ENCODE results near the gene KRTAP5-8.
A peak's percentile ranks its signal among the peaks of the same experiment; 100 is the strongest.
"Not testable (repeated sequence)": the region's sequence is repeated elsewhere in the genome, so short reads cannot be mapped to it uniquely, and the experiment has no call there.

KRTAP5-8 gene

GRCh38 chr11:71544525-71545214 is 6.8 kb downstream of the KRTAP5-8 start:
- DNase-seq, result no peak

DNA sequence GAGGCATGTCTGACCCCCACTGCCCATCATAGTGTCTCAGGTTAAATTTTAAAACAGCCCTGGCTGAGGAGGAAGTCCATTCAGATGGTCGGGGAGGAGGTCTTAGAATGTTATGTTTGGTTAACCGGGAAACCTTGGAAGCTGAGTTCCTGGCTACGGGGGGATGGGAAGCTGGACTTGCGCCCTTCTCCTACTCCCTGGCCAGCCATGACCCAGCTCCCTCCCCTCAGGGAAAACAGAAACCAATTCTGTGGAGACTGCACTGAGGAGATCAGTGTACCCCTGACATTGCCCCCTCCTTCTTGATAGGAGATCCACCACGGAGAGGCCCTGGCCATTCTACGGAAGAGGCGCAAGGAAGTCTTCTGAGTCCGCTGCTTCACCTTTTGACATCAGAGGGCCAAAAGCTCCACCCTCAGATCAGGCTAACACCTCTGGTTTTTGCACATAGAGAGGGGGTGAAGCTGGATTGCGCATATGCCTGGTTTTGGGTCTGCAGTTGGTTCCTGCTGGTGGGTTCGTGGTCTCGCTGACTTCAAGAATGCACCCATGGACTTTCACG is 7.7 kb downstream of the KRTAP5-8 start:
- no peak for DNase-seq

DNA sequence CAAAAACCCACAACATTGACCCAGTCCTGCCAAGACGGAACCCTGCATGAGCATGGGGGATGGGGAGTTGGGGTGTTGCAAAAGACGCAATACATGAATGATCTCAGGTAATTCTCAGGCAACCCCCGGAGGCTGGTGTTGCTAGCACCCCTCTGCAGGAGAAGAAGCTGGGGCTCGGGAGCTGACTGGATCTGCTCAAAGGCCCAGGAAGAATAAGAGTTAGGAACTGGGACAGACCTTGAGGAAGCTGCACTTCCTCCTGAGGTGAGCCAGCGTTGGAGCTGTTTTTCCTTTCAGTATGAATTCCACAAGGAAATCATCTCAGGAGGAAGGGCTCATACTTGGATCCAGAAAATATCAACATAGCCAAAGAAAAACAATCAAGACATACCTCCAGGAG is 10.3 kb downstream of the KRTAP5-8 start, which contains the start of gene KRTAP5-9:
TSS of gene KRTAP5-9 (plus strand) at position 301 of the 400 bp plus-strand sequence. CDS start 238 bp downstream, outside the sequence.
- DNase-seq, result no peak

DNA sequence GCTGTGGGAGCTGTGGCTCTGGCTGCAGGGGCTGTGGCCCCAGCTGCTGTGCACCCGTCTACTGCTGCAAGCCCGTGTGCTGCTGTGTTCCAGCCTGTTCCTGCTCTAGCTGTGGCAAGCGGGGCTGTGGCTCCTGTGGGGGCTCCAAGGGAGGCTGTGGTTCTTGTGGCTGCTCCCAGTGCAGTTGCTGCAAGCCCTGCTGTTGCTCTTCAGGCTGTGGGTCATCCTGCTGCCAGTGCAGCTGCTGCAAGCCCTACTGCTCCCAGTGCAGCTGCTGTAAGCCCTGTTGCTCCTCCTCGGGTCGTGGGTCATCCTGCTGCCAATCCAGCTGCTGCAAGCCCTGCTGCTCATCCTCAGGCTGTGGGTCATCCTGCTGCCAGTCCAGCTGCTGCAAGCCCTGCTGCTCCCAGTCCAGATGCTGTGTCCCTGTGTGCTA is 10.9 kb downstream of the KRTAP5-8 start:
- no peak for DNase-seq

GRCh38 chr11:71551711-71552110 is 13.9 kb downstream of the KRTAP5-8 start:
- DNase-seq, result no peak

GRCh38 chr11:71554996-71555395 is 17.2 kb downstream of the KRTAP5-8 start:
- DNase-seq, result no peak

DNA sequence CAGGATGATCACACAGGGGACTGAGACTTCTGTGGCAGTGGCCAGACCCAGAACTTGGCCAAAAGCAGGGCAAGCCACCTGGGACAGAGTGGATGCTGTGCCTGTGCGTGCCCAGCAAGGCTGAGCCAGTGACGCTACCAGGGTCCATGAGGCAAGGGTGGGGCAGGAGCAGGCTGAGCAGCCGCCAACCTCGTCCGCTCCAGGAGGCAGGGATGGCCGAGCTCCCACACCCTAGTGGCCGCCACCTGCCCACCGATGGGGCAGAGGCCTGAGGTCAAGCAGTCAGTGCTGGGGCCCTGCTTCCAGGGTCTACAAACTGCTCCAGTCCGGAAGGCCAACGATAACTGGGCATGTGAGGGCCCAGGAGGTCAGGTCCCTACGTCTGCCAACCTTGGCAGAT is 17.7 kb downstream of the KRTAP5-8 start:
- no peak for DNase-seq

DNA sequence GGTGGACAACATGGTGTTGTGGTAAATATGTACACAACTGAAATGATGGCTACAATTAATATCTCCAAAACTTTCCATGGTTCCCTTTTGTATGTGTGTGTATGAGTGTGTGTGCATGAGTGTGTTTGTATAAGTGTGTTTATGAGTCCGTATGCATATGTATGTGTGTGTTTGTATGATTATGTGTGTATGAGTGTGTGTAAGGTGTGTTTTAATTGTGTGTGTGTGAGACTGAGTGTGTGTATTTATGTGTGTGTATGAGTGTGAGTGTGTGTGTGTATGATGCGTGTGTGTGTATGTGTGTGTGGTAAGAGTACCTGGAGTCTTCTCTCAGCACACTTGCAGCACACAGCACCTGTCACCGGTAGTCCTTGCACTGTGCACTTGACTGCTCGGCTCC is 18.2 kb downstream of the KRTAP5-8 start:
- DNase-seq, result no peak

GRCh38 chr11:71557257-71557656 is 19.4 kb downstream of the KRTAP5-8 start:
- DNase-seq, result no peak

- DNase-seq, result no peak
Observed at GRCh38 chr11:71558996-71559395, 21.2 kb downstream of the KRTAP5-8 start.

DNA sequence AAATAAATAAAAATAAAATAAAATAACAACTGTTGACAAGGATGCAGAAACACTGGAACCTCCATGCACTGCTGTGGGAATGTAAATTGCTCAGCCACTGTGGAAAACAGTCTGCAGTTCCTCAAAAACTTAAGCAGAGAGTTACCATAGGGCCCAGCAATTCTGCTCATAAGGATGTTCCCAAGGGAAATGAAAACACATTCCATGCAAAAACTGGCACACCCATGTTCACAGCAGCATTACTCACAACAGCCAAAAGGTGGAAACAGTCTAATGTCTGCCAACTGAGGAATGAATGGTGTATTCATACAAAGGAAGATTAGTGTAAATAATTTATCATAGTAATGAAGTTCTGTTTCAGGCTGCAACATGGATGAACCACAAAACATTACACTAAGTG is 24.3 kb downstream of the KRTAP5-8 start:
- no peak for DNase-seq

GRCh38 chr11:71563406-71563805 is 25.6 kb downstream of the KRTAP5-8 start:
- DNase-seq, result peak; percentile 58

GRCh38 chr11:71564430-71564829 is 26.6 kb downstream of the KRTAP5-8 start:
- DNase-seq, result no peak

DNA sequence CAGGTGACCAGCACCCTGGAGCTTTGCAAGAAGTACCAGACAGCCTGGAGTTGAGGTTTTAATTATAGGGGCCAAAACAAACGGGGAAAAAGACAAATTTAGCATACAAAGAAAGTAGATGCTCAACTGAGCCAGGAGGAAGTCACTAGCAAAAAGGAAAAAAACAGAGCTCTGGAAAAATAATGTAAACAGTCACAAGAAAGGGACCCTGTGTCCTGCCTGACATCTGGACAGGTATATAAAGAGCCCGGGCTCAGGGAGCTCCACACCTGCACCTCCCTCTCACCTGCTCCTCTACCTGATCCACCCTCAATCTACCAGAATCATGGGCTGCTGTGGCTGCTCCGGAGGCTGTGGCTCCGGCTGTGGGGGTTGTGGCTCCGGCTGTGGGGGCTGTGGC is 27.4 kb downstream of the KRTAP5-8 start, which contains the start of gene KRTAP5-10:
TSS of gene KRTAP5-10 (plus strand) at position 301 of the 400 bp plus-strand sequence. CDS start at position 326, 25 bp downstream.
- no peak for DNase-seq

DNA sequence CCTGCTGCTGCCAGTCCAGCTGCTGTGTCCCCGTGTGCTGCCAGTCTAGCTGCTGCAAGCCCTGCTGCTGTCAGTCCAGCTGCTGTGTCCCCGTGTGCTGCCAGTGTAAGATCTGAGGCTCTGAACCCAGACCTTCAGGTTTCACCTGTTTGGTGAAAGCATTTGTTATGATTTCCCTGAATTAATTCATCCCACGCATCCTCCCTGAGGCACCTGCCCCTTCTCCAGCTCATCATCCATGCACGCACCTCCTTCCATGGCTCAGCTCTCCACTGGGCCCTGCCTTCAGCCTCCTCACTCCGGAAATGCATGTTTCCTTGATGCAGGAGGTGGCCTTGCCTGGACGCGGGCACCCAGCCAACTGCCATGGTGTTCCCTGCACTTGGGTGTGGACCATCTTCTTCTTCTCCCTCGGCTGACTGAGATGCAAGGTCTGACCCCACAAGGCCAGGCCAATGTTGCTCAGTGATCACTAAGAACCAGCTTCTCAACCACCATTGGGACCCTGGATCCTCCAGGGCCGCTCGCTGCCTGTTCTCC is 28.3 kb downstream of the KRTAP5-8 start:
- DNase-seq, result no peak

DNA sequence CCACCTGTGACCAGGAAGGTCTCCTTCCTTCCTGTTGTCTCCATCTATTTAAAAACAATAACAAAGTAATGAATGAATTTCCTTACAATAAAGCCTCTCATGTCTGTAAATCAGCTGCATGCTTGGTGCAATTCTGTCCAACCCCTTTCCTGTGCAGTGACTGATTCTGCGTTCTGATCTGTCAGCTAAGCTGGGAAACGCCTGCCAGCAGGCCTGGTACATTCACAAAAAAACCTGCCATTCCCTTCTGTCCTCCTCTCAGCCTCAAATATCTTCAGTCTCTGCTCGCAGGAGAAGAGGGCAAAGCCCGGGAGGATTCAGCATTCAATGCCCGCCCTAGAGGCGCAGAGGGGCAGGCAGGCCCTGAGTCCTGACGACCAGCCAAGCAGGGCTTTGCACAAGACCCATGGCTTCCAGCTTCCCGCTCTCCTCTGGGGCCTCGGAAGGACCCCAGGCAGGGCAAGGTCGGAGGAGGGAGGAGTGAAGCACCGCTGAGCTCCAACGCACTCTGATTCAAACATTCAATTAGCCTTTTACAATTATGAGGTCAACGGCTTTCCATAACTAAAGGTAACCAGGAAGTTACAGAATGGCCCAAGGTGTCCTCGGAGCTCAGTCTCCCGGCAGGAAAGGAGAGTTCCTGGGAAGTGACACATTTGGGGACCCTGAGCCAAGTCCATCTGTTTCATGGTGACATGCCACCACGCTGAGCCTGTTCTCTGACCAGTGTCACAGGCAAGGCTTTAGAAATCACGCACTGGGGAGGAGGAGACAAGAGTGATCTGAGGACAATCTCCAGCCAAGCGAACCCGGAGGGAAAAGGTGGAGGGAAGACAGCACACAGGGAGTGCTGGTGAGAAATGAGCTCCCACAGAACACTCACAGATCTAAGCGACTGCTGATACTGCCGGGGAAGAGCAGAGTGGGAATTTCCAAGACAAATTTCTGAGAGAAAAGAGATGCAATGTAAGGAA is 29.1 kb downstream of the KRTAP5-8 start:
- not testable (repeated sequence) for DNase-seq

DNA sequence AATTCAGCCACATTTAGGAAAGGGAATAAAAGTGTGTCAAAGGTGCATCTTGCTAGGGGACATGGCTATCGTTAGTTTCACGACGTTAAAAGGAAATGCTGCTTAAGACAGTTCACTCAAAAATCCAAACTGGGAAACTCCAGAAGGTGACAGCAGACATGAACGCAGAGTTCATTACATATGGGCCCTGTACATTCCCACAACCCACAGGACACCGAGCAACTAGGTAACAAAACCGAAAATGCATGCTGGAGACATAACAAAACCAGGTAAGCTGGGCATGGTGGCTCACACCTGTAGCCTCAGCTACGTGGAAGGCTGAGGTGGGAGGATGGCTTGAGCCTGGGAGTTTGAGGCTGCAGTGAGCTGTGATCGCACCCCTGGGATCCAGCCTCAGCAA is 29.8 kb downstream of the KRTAP5-8 start:
- not testable (repeated sequence) for DNase-seq

- DNase-seq, result no peak
Observed at GRCh38 chr11:71568704-71569349, 31.0 kb downstream of the KRTAP5-8 start.

GRCh38 chr11:71571101-71571850 is 33.5 kb downstream of the KRTAP5-8 start:
- not testable (repeated sequence) for DNase-seq

GRCh38 chr11:71572811-71573210 is 35.0 kb downstream of the KRTAP5-8 start:
- no peak for DNase-seq

DNA sequence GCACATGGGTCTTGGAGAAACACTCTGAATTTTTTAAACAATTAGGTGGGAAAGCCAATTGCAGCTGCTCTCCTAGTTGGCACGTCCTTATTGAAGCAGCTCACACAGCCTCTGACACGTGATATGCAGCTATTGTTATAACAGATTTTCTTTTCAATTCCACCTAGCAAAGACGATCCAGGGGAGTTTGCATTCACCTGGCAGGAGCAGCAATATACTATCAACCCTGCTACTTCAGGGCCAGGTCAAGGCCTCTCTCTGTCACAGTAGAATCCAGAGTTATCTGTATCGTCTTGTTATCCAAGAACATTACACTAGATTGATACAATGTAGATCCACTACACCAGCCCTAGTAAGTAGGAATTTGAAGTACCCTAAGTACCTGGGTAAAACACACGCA is 36.6 kb downstream of the KRTAP5-8 start:
- no peak for DNase-seq

All from hematopoietic multipotent progenitor cell treated with erythropoietin and hydrocortisone succinate and interleukin-3 and kit ligand, for 8 days (in vitro differentiated cells).